Endothelial cell of umbilical vein (primary cell): ENCODE results near the gene MPZL3. TPM values are rescaled to one million over a fixed set of nuclear protein-coding genes. Genes with fewer than 3 reads are reported as not detected.

Experiments
- BruUV-seq: library from RNA; stranded (reverse); fragments of 400-500 nt; replicated peaks from 2 replicates; lab custom pipeline; 2021; lab: Mats Ljungman, UMichigan
- CTCF ChIA-PET: fragments of 300-600, 350-600 bp; sonication (Branson Sonifier 250); formaldehyde crosslinking; loops from one replicate; lab custom pipeline; 2021; ENCODE audit warnings: antibody characterized with exemption, inconsistent platforms; lab: Charles Lee
- POLR2A ChIA-PET: fragments of 300-600, 350-600 bp; sonication (Branson Sonifier 250); formaldehyde crosslinking; loops from one replicate; lab custom pipeline; 2021; ENCODE audit warnings: antibody characterized with exemption, inconsistent platforms; lab: Charles Lee
- DNase-seq: peaks from one replicate; pipeline ENCODE4 v3.0.0-alpha.2; 2011; ENCODE audit warnings: low read depth, low spot score
- FAIRE-seq: peaks from 2 replicates; lab custom pipeline; 2011; peaks lifted over from hg19 to GRCh38; lab: Jason Lieb, UNC
- H2AFZ ChIP-seq: 2 replicates; pipeline ENCODE4 v1.6.0; 2012; ENCODE audit warnings: low read depth, low read length, control low read depth, inconsistent platforms
- H3K27ac ChIP-seq: 2 replicates; pipeline ENCODE4 v1.5.1; 2011; ENCODE audit warnings: low read depth, mild to moderate bottlenecking, control low read depth, low read length, moderate library complexity; ENCODE audit not compliant: insufficient read depth
- H3K27me3 ChIP-seq, 2 experiments: 2 replicates each; pipeline versions ENCODE4 v1.6.0 to v1.6.1; 2011; ENCODE audit warnings: low read length in 2 of 2, mixed read lengths in 1 of 2; ENCODE audit not compliant: control insufficient read depth in 2 of 2, insufficient read depth in 2 of 2
- H3K36me3 ChIP-seq, 2 experiments: 2 replicates in 1 of 2; 3 replicates in 1 of 2; pipeline ENCODE4 v1.5.1; 2011; ENCODE audit warnings: low read length in 2 of 2, mild to moderate bottlenecking in 1 of 2, moderate library complexity in 1 of 2; ENCODE audit not compliant: control insufficient read depth in 2 of 2, insufficient read depth in 2 of 2; ENCODE audit errors: extremely low read depth in 1 of 2
- H3K4me1 ChIP-seq: 3 replicates; pipeline ENCODE4 v1.5.1; 2011; ENCODE audit warnings: mild to moderate bottlenecking, low read length; ENCODE audit not compliant: control insufficient read depth, insufficient read depth; ENCODE audit errors: extremely low read depth
- H3K4me2 ChIP-seq: 2 replicates; pipeline ENCODE4 v1.6.1; 2011; ENCODE audit warnings: low read length, control low read depth, mixed read lengths; ENCODE audit not compliant: insufficient read depth
- H3K4me3 ChIP-seq, 3 experiments: fragments of 200-600 bp in 1 of 3; sonication (generic), shearing (Covaris generic) in 1 of 3; replicated peaks in 1 of 3; 2 replicates each; pipeline ENCODE4 v1.5.1; 2011 to 2016; ENCODE audit warnings: control low read depth in 3 of 3, low read length in 3 of 3, mild to moderate bottlenecking in 2 of 3, inconsistent platforms in 1 of 3, low read depth in 1 of 3, moderate library complexity in 1 of 3; ENCODE audit not compliant: insufficient read depth in 1 of 3
- H3K79me2 ChIP-seq: 2 replicates; pipeline ENCODE4 v1.6.0; 2012; ENCODE audit warnings: low read length, inconsistent platforms; ENCODE audit not compliant: control insufficient read depth, insufficient read depth
- H3K9ac ChIP-seq: replicated peaks from 2 replicates; pipeline ENCODE3; 2011; ENCODE audit warnings: low read length, control low read depth; ENCODE audit not compliant: insufficient read depth; ENCODE audit errors: extremely low read depth
- H3K9me1 ChIP-seq: replicated peaks from 3 replicates; pipeline ENCODE4 v1.6.0; 2011; ENCODE audit warnings: mild to moderate bottlenecking, low read length; ENCODE audit not compliant: control insufficient read depth, insufficient read depth; ENCODE audit errors: extremely low read depth
- H3K9me3 ChIP-seq: replicated peaks from 2 replicates; pipeline ENCODE4 v1.5.1; 2012; ENCODE audit warnings: low read length, inconsistent platforms; ENCODE audit not compliant: control insufficient read depth, insufficient read depth
- H4K20me1 ChIP-seq: replicated peaks from 2 replicates; pipeline ENCODE3; 2011; ENCODE audit warnings: mild to moderate bottlenecking, low read length; ENCODE audit not compliant: control insufficient read depth, insufficient read depth; ENCODE audit errors: extremely low read depth
- CTCF ChIP-seq, 2 donors: IDR thresholded peaks; 1 replicate in 1 of 2; 2 replicates in 1 of 2; pipeline ENCODE4 v1.5.1; 2011; ENCODE audit warnings: low read length in 2 of 2, mild to moderate bottlenecking in 2 of 2, moderate library complexity in 2 of 2, control low read depth in 1 of 2, inconsistent platforms in 1 of 2, low read depth in 1 of 2; ENCODE audit not compliant: insufficient read depth in 1 of 2; ENCODE audit errors: extremely low read depth in 1 of 2
- EZH2 ChIP-seq: IDR thresholded peaks from 2 replicates; pipeline ENCODE4 v1.6.1; 2012; ENCODE audit warnings: borderline replicate concordance, low read depth, mild to moderate bottlenecking, moderate library complexity, low read length, inconsistent platforms; ENCODE audit not compliant: severe bottlenecking
- FOS ChIP-seq: IDR thresholded peaks from 2 replicates; pipeline ENCODE4 v1.6.1; 2011; ENCODE audit warnings: mild to moderate bottlenecking, low read length, moderate library complexity, borderline replicate concordance; ENCODE audit not compliant: insufficient read depth
- JUN ChIP-seq: IDR thresholded peaks from 2 replicates; pipeline ENCODE4 v1.6.1; 2011; ENCODE audit warnings: borderline replicate concordance, low read depth; ENCODE audit not compliant: insufficient read length, insufficient read depth
- POLR2AphosphoS5 ChIP-seq: IDR thresholded peaks from 2 replicates; pipeline ENCODE4 v1.6.1; 2012; ENCODE audit warnings: low read depth, mild to moderate bottlenecking, control low read depth, low read length, moderate library complexity; ENCODE audit not compliant: insufficient read depth
- dilution Hi-C: fragments of 300-500 bp; cut with MboI; formaldehyde crosslinking; loops from one replicate; pipeline ENCODE4 v1.15.0; 2019; ENCODE audit warnings: low sequenced_read_pairs; ENCODE audit not compliant: extremely low pct_ligation_motif_present
- intact Hi-C: fragments of 100-400 bp; cut with micrococcal nuclease; formaldehyde crosslinking; loops from one replicate; pipeline ENCODE4 v1.10.0; 2022
- polyA plus RNA-seq, 4 experiments: library from polyadenylated mRNA; depleted of rRNA in 3 of 4; stranded (reverse) in 3 of 4; unstranded in 1 of 4; fragments of >200 nt; gene quantifications; 2 replicates each; pipeline versions ENCODE4 v1.2.1 to v1.2.3, GENCODE V29; 2011 to 2012; ENCODE audit warnings: missing spikeins in 1 of 4
- total RNA-seq: library from RNA; stranded (reverse); gene quantifications from 2 replicates; pipeline ENCODE4 v1.2.3, GENCODE V29; 2021

The MPZL3 gene
- total and polyA plus RNA-seq, 2 donors (not counting 3 experiments of a cell fraction or from before 2014, with no cell fraction given) = 2.5 to 7.1 TPM

GRCh38 chr11:118213201-118213600 lies 39.0 kb downstream of the MPZL3 start:
- no peaks in the 10 kb centered on the region for H3K36me3 ChIP-seq
- intact Hi-C loops (no loop called here), dilution Hi-C loops (no loop called here)
- no peak for FAIRE-seq
- no peaks in the 10 kb centered on the region for H4K20me1 ChIP-seq
- no peak overlapping the region for H3K9ac ChIP-seq
- H3K4me3 ChIP-seq = no peak overlapping the region
- CTCF ChIA-PET = interaction anchor here (1.0 to 6.0 kb wide), 3 partner anchors 15 to 83 kb away, joined by 3 to 41 read pairs (median 3); no protein-coding TSS in a partner anchor
- no peak for TF ChIP-seq FOS
- no peak for TF ChIP-seq JUN
- no peak for TF ChIP-seq CTCF (IDR thresholded peaks at IDR 0.05; ENCODE audit: extremely low read depth in 1 of 2, insufficient read depth in 1 of 2, low read depth in 1 of 2, low read length in 2 of 2)
- TF ChIP-seq EZH2 = peak; percentile 8
- TF ChIP-seq POLR2AphosphoS5 = no peak
- H3K27ac ChIP-seq = no peak overlapping the region
- H3K79me2 ChIP-seq = no peaks in the 10 kb centered on the region
- H3K27me3 ChIP-seq = peaks cover 25 to 30% of the 10 kb centered on the region in 2 experiments
- no peak overlapping the region for H2AFZ ChIP-seq
- no peak overlapping the region for H3K4me2 ChIP-seq
- no peaks in the 10 kb centered on the region for H3K9me1 ChIP-seq
- POLR2A ChIA-PET = no interaction called here
- no peak for DNase-seq
- no TSS peak for BruUV-seq
- no peaks in the 10 kb centered on the region for H3K9me3 ChIP-seq
- H3K4me1 ChIP-seq = no peaks in the 10 kb centered on the region

DNA sequence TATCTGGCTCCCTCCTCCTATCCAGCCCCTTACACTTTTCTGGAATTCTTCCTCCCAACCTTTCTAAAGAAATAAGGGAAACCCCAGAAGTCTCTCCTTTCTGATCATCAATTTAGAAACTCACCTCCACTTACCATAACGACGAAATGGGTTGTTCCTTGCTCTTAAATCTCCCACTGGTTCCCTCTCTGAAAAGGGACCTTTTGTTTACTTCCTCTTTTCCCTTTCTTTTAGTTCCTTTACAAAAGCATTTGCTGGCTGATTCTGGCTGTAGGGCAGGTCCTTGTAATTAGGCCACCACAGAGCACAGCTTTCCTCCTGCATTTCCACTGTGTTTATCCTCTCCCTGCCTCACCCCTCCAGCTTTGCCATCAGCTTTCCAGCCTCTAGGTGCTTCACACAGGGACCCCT lies 39.4 kb downstream of the MPZL3 start:
- TF ChIP-seq POLR2AphosphoS5 = no peak
- no peak for TF ChIP-seq CTCF (IDR thresholded peaks at IDR 0.05; ENCODE audit: extremely low read depth in 1 of 2, insufficient read depth in 1 of 2, low read depth in 1 of 2, low read length in 2 of 2)
- TF ChIP-seq EZH2 = peak; percentile 11
- Histone ChIP-seq H3K4me2 (no peak overlapping the region), H3K27me3 (peaks cover 25 to 30% of the 10 kb centered on the region in 2 experiments), H3K9me1 (no peaks in the 10 kb centered on the region), H3K4me1 (no peaks in the 10 kb centered on the region), H3K4me3 (no peak overlapping the region), H3K36me3 (no peaks in the 10 kb centered on the region), H3K79me2 (no peaks in the 10 kb centered on the region), H3K9ac (no peak overlapping the region), H3K27ac (no peak overlapping the region), H4K20me1 (no peaks in the 10 kb centered on the region), H3K9me3 (no peaks in the 10 kb centered on the region), H2AFZ (no peak overlapping the region)
- CTCF ChIA-PET = interaction anchor here (1.6 to 6.0 kb wide), 3 partner anchors 14 to 83 kb away, joined by 3 to 41 read pairs (median 7); no protein-coding TSS in a partner anchor
- dilution Hi-C loops (no loop called here), intact Hi-C loops (no loop called here)
- no TSS peak for BruUV-seq
- DNase-seq (no peak), FAIRE-seq (no peak)
- POLR2A ChIA-PET = no interaction called here
